Measurements from ENCODE around the gene CD55.
"Not testable (repeated sequence)": the region's sequence is repeated elsewhere in the genome, so short reads cannot be mapped to it uniquely, and the experiment has no call there.

CD55 gene

GRCh38 chr1:207316622-207317391 lies 4.7 kb upstream of the CD55 start:
- no peaks in the 10 kb centered on the region for H3K27me3 ChIP-seq
- TF ChIP-seq CTCF (IDR thresholded peaks at IDR 0.05) = no peak
- no peak overlapping the region for H3K27ac ChIP-seq
- no peak overlapping the region for H3K4me3 ChIP-seq
- peak in 1 of 2 donors; percentile 45 for DNase-seq
- H3K4me1 ChIP-seq = peaks cover 0 to 14% (median 0%) of the 10 kb centered on the region in 4 donors
- H3K9me3 ChIP-seq = no peaks in the 10 kb centered on the region
- H3K36me3 ChIP-seq = no peaks in the 10 kb centered on the region
- intact Hi-C loops (cut with DNase I; ENCODE audit: low total_unique reads) = no loop called here

GRCh38 chr1:207317561-207317960 lies 3.9 kb upstream of the CD55 start:
- TF ChIP-seq CTCF (IDR thresholded peaks at IDR 0.05) = no peak
- peaks cover 0 to 16% (median 4%) of the 10 kb centered on the region in 4 donors for H3K4me1 ChIP-seq
- no peak for DNase-seq

GRCh38 chr1:207318072-207318619 lies 3.3 kb upstream of the CD55 start:
- H3K4me3 ChIP-seq = no peak overlapping the region
- H3K27ac ChIP-seq = no peak overlapping the region
- DNase-seq = no peak
- intact Hi-C loops (cut with DNase I; ENCODE audit: low total_unique reads) = no loop called here
- no peaks in the 10 kb centered on the region for H3K9me3 ChIP-seq
- H3K36me3 ChIP-seq = no peaks in the 10 kb centered on the region
- peaks cover 0 to 20% (median 7%) of the 10 kb centered on the region in 4 donors for H3K4me1 ChIP-seq
- TF ChIP-seq CTCF (IDR thresholded peaks at IDR 0.05) = no peak
- no peaks in the 10 kb centered on the region for H3K27me3 ChIP-seq

More at GRCh38 chr1:207317561-207317960, 3.9 kb upstream of the CD55 start:
- no peak overlapping the region for H3K4me3 ChIP-seq
- no peaks in the 10 kb centered on the region for H3K9me3 ChIP-seq
- no peaks in the 10 kb centered on the region for H3K36me3 ChIP-seq
- H3K27ac ChIP-seq = no peak overlapping the region
- H3K27me3 ChIP-seq = no peaks in the 10 kb centered on the region
- intact Hi-C loops (cut with DNase I; ENCODE audit: low total_unique reads) = no loop called here

- no peak for TF ChIP-seq CTCF (IDR thresholded peaks at IDR 0.05)
- Histone ChIP-seq H3K4me1 (peaks cover 0 to 26% (median 10%) of the 10 kb centered on the region in 4 donors), H3K9me3 (no peaks in the 10 kb centered on the region), H3K4me3 (no peak overlapping the region), H3K27ac (no peak overlapping the region), H3K36me3 (no peaks in the 10 kb centered on the region), H3K27me3 (no peaks in the 10 kb centered on the region)
- no peak for DNase-seq
- intact Hi-C loops (cut with DNase I; ENCODE audit: low total_unique reads) = no loop called here
Observed at GRCh38 chr1:207319199-207319598, 2.3 kb upstream of the CD55 start.

- H3K36me3 ChIP-seq; H3K4me3 ChIP-seq; DNase-seq; H3K9me3 ChIP-seq; H3K27me3 ChIP-seq; intact Hi-C loops (cut with DNase I; ENCODE audit: low total_unique reads); H3K27ac ChIP-seq: not testable (repeated sequence)
- peaks cover 0 to 26% (median 10%) of the 10 kb centered on the region in 4 donors for H3K4me1 ChIP-seq
Observed at GRCh38 chr1:207320105-207320504, 1.4 kb upstream of the CD55 start.

Data from tibial artery (tissue), 4 donors.